HepG2 (cell line): ENCODE data around the gene AK3. TPM values are rescaled to one million over a fixed set of nuclear protein-coding genes. Genes with fewer than 3 reads are reported as not detected.

ENCODE experiments used
- CEBPG ChIP-seq: IDR thresholded peaks from 2 replicates; pipeline ENCODE4 v1.6.1; 2016
- FLYWCH1 ChIP-seq: sonication (generic); formaldehyde crosslinking; IDR thresholded peaks from 2 replicates; pipeline ENCODE4 v1.8.1; 2023; ENCODE audit warnings: mild to moderate bottlenecking, missing genetic modification reagents
- GABPA ChIP-seq, 2 experiments: IDR thresholded peaks; 2 replicates each; pipeline ENCODE4 v1.6.1; 2011 to 2016; ENCODE audit warnings: low read depth in 2 of 2, low read length in 1 of 2, missing biosample characterization in 1 of 2, missing genetic modification characterization in 1 of 2
- HIVEP1 ChIP-seq: sonication (generic); formaldehyde crosslinking; IDR thresholded peaks from 2 replicates; pipeline ENCODE4 v1.4.0; 2020; ENCODE audit warnings: mild to moderate bottlenecking, missing genetic modification reagents
- IRF2 ChIP-seq: IDR thresholded peaks from 2 replicates; pipeline ENCODE4 v1.6.1; 2018; ENCODE audit warnings: missing genetic modification reagents, missing compliant biosample characterization
- ISL2 ChIP-seq: sonication (generic); formaldehyde crosslinking; IDR thresholded peaks from 2 replicates; pipeline ENCODE4 v1.5.0; 2020; ENCODE audit warnings: missing genetic modification reagents
- JUNB ChIP-seq: sonication (generic); formaldehyde crosslinking; IDR thresholded peaks from 2 replicates; pipeline ENCODE4 v1.8.0; 2022; ENCODE audit warnings: missing genetic modification reagents, mild to moderate bottlenecking, borderline replicate concordance
- LCORL ChIP-seq, 2 experiments: fragments of 450-650 bp in 1 of 2; sonication (generic) in 1 of 2; formaldehyde crosslinking in 1 of 2; IDR thresholded peaks; 2 replicates each; pipeline versions ENCODE4 v1.5.0 to v1.6.1; 2017 to 2020; ENCODE audit warnings: antibody characterized with exemption in 1 of 2, missing genetic modification reagents in 1 of 2
- MED8 ChIP-seq: sonication (generic); formaldehyde crosslinking; IDR thresholded peaks from 2 replicates; pipeline ENCODE4 v1.8.1; 2023; ENCODE audit warnings: mild to moderate bottlenecking, missing genetic modification reagents; ENCODE audit not compliant: insufficient replicate concordance
- NFE2 ChIP-seq: sonication (generic); formaldehyde crosslinking; IDR thresholded peaks from 2 replicates; pipeline ENCODE4 v1.4.0; 2020; ENCODE audit warnings: missing genetic modification reagents
- NFE2L1 ChIP-seq: sonication (generic); formaldehyde crosslinking; IDR thresholded peaks from 2 replicates; pipeline ENCODE4 v1.4.0; 2020; ENCODE audit warnings: missing genetic modification reagents, mild to moderate bottlenecking, borderline replicate concordance
- PRPF4 ChIP-seq: fragments of 200-400 bp; formaldehyde crosslinking; IDR thresholded peaks from 2 replicates; pipeline ENCODE4 v1.6.1; 2016; ENCODE audit warnings: low read length, low read depth; ENCODE audit not compliant: poor library complexity, severe bottlenecking
- RXRA ChIP-seq: sonication (generic); formaldehyde crosslinking; IDR thresholded peaks from 2 replicates; pipeline ENCODE4 v1.5.1; 2020; ENCODE audit warnings: missing genetic modification reagents
- SP4 ChIP-seq: sonication (generic); formaldehyde crosslinking; IDR thresholded peaks from 2 replicates; pipeline ENCODE4 v1.8.1; 2023; ENCODE audit warnings: mild to moderate bottlenecking, missing genetic modification reagents
- STAG1 ChIP-seq: sonication (generic); formaldehyde crosslinking; IDR thresholded peaks from 2 replicates; pipeline ENCODE4 v1.4.0; 2020; ENCODE audit warnings: missing genetic modification reagents
- THAP11 ChIP-seq: IDR thresholded peaks from 2 replicates; pipeline ENCODE4 v1.6.1; 2016; ENCODE audit warnings: missing biosample characterization, missing genetic modification reagents
- TMF1 ChIP-seq: sonication (generic); formaldehyde crosslinking; IDR thresholded peaks from 2 replicates; pipeline ENCODE4 v1.8.1; 2022; ENCODE audit warnings: low read depth, missing genetic modification reagents
- ZFP1 ChIP-seq: IDR thresholded peaks from 2 replicates; pipeline ENCODE4 v1.6.1; 2016
- ZFP36L1 ChIP-seq: sonication (generic); formaldehyde crosslinking; IDR thresholded peaks from 2 replicates; pipeline ENCODE4 v1.8.0; 2022; ENCODE audit warnings: mild to moderate bottlenecking, missing genetic modification reagents, moderate library complexity
- ZMYM3 ChIP-seq: sonication (generic); formaldehyde crosslinking; IDR thresholded peaks from 2 replicates; pipeline ENCODE4 v1.5.1; 2020; ENCODE audit warnings: mild to moderate bottlenecking, missing genetic modification reagents
- ZNF543 ChIP-seq: sonication (generic); formaldehyde crosslinking; IDR thresholded peaks from 2 replicates; pipeline ENCODE4 v1.4.0; 2020; ENCODE audit warnings: mild to moderate bottlenecking, missing genetic modification reagents
- ZNF577 ChIP-seq: sonication (generic); formaldehyde crosslinking; IDR thresholded peaks from 2 replicates; pipeline ENCODE4 v1.4.0; 2020; ENCODE audit warnings: mild to moderate bottlenecking, low read depth, missing genetic modification reagents, borderline replicate concordance
- ZSCAN31 ChIP-seq: sonication (generic); formaldehyde crosslinking; IDR thresholded peaks from 2 replicates; pipeline ENCODE4 v1.5.0; 2020; ENCODE audit warnings: low read depth, mild to moderate bottlenecking, missing genetic modification reagents
- polyA plus RNA-seq, 8 experiments: library from polyadenylated mRNA; depleted of rRNA in 3 of 8; stranded (reverse) in 7 of 8; unstranded in 1 of 8; fragments of >200 nt; fragmentation: Illumina TruSeq in 4 of 8; extraction: Trizol in 4 of 8; gene quantifications; 2 replicates each; pipeline versions ENCODE4 v1.2.1 to v1.2.3, GENCODE V29; 2011 to 2016; ENCODE audit warnings: low read depth in 4 of 8, missing spikeins in 1 of 8, mixed read lengths in 1 of 8; ENCODE audit not compliant: insufficient read depth in 1 of 8
- total RNA-seq, 5 experiments: library from RNA; depleted of rRNA; stranded (reverse); fragments of >200 nt; fragmentation: Illumina TruSeq; extraction: Trizol; gene quantifications; 2 replicates each; pipeline ENCODE4 v1.2.3, GENCODE V29; 2016; ENCODE audit warnings: low read depth in 1 of 5
- TF ChIP-seq, protein P1 (sequence below): sonication (generic); formaldehyde crosslinking; conservative IDR thresholded peaks from 2 replicates; pipeline ENCODE4 v1.4.0; 2020; ENCODE audit warnings: missing genetic modification reagents
- TF ChIP-seq, protein P2 (sequence below): sonication (generic); formaldehyde crosslinking; IDR thresholded peaks from 2 replicates; pipeline ENCODE4 v1.5.1; 2020; ENCODE audit warnings: mild to moderate bottlenecking, missing genetic modification reagents, moderate library complexity
- TF ChIP-seq, protein P3 (sequence below): sonication (generic); formaldehyde crosslinking; IDR thresholded peaks from 2 replicates; pipeline ENCODE4 v1.4.0; 2020; ENCODE audit warnings: missing genetic modification reagents

The AK3 gene
- total and polyA plus RNA-seq, 2 of the 13 experiments (the other 11 are each of a cell fraction or from before 2014, with no cell fraction given) = 76.8 to 109 TPM

DNA sequence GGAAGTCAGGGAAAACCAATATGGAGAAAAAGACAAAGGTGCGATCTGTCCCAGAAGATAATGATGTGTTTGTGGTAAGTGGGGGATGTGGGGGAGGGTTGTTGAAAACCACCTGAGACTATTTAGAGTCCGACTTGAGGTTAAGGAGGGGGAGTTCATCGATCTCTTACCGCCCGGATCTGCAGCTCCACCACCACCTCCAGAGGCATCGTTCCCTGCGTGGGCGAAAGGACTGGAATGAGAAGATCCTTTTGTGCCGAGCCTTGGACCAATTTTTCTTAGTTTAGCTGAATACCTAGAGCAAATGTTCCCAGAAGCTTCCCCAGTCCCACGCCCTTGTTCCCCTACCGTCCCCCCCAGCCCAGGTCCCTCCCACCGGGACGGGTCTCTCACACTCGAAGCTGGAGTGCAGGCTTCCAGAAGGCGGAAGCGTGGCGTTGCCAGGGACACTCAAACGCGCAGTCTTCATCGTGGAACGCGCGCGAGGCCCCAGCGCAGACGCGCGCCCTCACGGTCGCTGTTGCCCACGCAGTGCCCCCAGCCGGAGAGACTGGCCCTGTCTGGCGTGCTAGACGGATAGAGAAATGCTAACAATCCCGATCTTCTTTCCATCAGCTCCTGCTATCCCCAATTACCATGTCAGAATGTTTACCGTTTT is 74.8 kb downstream of the AK3 start, which contains the start of gene SPATA6L (continued):
- TF ChIP-seq NFE2L1 (CRISPR knock-in tag) = no peak
- no peak for TF ChIP-seq JUNB (CRISPR knock-in tag)
- no peak for TF ChIP-seq ZSCAN31 (CRISPR knock-in tag)
- TF ChIP-seq MED8 (CRISPR knock-in tag) = no peak
- 0 out of 2 replicates have a peak, but pooled peaks have one; percentile 36 for TF ChIP-seq RXRA
- TF ChIP-seq NFE2 (CRISPR knock-in tag) = no peak
- TF ChIP-seq, protein P1, sequence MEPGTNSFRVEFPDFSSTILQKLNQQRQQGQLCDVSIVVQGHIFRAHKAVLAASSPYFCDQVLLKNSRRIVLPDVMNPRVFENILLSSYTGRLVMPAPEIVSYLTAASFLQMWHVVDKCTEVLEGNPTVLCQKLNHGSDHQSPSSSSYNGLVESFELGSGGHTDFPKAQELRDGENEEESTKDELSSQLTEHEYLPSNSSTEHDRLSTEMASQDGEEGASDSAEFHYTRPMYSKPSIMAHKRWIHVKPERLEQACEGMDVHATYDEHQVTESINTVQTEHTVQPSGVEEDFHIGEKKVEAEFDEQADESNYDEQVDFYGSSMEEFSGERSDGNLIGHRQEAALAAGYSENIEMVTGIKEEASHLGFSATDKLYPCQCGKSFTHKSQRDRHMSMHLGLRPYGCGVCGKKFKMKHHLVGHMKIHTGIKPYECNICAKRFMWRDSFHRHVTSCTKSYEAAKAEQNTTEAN = no peak
- TF ChIP-seq GABPA (IDR thresholded peaks at IDR 0.05; ENCODE audit: low read depth, low read length) = no peak
- TF ChIP-seq GABPA (CRISPR knock-in tag; IDR thresholded peaks at IDR 0.05; ENCODE audit: low read depth) = peak; percentile 45
- TF ChIP-seq ZFP1 = no peak
- TF ChIP-seq LCORL (IDR thresholded peaks at IDR 0.05) = no peak
- TF ChIP-seq LCORL (CRISPR knock-in tag; IDR thresholded peaks at IDR 0.05) = no peak
- peak; percentile 31; the same call in 1 of the 2 replicates for TF ChIP-seq ZMYM3
- no peak for TF ChIP-seq PRPF4
- no peak for TF ChIP-seq ZNF543 (CRISPR knock-in tag)
- TF ChIP-seq IRF2 (CRISPR knock-in tag) = no peak
- TF ChIP-seq SP4 (CRISPR knock-in tag) = no peak
- TF ChIP-seq, protein P2, sequence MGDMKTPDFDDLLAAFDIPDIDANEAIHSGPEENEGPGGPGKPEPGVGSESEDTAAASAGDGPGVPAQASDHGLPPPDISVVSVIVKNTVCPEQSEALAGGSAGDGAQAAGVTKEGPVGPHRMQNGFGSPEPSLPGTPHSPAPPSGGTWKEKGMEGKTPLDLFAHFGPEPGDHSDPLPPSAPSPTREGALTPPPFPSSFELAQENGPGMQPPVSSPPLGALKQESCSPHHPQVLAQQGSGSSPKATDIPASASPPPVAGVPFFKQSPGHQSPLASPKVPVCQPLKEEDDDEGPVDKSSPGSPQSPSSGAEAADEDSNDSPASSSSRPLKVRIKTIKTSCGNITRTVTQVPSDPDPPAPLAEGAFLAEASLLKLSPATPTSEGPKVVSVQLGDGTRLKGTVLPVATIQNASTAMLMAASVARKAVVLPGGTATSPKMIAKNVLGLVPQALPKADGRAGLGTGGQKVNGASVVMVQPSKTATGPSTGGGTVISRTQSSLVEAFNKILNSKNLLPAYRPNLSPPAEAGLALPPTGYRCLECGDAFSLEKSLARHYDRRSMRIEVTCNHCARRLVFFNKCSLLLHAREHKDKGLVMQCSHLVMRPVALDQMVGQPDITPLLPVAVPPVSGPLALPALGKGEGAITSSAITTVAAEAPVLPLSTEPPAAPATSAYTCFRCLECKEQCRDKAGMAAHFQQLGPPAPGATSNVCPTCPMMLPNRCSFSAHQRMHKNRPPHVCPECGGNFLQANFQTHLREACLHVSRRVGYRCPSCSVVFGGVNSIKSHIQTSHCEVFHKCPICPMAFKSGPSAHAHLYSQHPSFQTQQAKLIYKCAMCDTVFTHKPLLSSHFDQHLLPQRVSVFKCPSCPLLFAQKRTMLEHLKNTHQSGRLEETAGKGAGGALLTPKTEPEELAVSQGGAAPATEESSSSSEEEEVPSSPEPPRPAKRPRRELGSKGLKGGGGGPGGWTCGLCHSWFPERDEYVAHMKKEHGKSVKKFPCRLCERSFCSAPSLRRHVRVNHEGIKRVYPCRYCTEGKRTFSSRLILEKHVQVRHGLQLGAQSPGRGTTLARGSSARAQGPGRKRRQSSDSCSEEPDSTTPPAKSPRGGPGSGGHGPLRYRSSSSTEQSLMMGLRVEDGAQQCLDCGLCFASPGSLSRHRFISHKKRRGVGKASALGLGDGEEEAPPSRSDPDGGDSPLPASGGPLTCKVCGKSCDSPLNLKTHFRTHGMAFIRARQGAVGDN (CRISPR knock-in tag) = peak; percentile 96
- TF ChIP-seq HIVEP1 (CRISPR knock-in tag) = 0 out of 2 replicates have a peak, but pooled peaks have one; percentile 45
- TF ChIP-seq ZNF577 (CRISPR knock-in tag) = no peak
- TF ChIP-seq ZFP36L1 (CRISPR knock-in tag) = peak; percentile 43; the same call in 1 of the 2 replicates
- TF ChIP-seq THAP11 (CRISPR knock-in tag) = 0 out of 2 replicates have a peak, but pooled peaks have one; percentile 17
- TF ChIP-seq TMF1 (CRISPR knock-in tag) = no peak
- TF ChIP-seq ISL2 (CRISPR knock-in tag) = no peak
- no peak for TF ChIP-seq STAG1 (CRISPR knock-in tag)
- no peak for TF ChIP-seq FLYWCH1 (CRISPR knock-in tag)
- no peak for TF ChIP-seq CEBPG (CRISPR knock-in tag)
- TF ChIP-seq, protein P3, sequence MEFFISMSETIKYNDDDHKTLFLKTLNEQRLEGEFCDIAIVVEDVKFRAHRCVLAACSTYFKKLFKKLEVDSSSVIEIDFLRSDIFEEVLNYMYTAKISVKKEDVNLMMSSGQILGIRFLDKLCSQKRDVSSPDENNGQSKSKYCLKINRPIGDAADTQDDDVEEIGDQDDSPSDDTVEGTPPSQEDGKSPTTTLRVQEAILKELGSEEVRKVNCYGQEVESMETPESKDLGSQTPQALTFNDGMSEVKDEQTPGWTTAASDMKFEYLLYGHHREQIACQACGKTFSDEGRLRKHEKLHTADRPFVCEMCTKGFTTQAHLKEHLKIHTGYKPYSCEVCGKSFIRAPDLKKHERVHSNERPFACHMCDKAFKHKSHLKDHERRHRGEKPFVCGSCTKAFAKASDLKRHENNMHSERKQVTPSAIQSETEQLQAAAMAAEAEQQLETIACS = peak; percentile 72
